T-helper 1 cell (primary cell): ENCODE results near the gene CBR4.
A peak's percentile ranks its signal among the peaks of the same experiment; 100 is the strongest.

Experiments used
- DNase-seq, 5 donors: peaks; one replicate each; pipeline ENCODE4 v3.0.0-alpha.2; 2012 to 2020

CBR4 gene

GRCh38 chr4:169032883-169033645 is 23.0 kb upstream of the CBR4 start:
- no peak for DNase-seq

GRCh38 chr4:169032194-169032593 is 22.1 kb upstream of the CBR4 start:
- no peak for DNase-seq

- DNase-seq: no peak
Measured at GRCh38 chr4:169031392-169031791, 21.3 kb upstream of the CBR4 start.

- no peak for DNase-seq
Measured at GRCh38 chr4:169030562-169030982, 20.5 kb upstream of the CBR4 start.

- DNase-seq: no peak
Measured at GRCh38 chr4:169029947-169030346, 19.9 kb upstream of the CBR4 start.

GRCh38 chr4:169027663-169028062 is 17.6 kb upstream of the CBR4 start:
- DNase-seq: no peak

GRCh38 chr4:169025184-169025583 is 15.1 kb upstream of the CBR4 start:
- no peak for DNase-seq

GRCh38 chr4:169024762-169025161 is 14.7 kb upstream of the CBR4 start:
- DNase-seq: no peak

- DNase-seq: no peak
Measured at GRCh38 chr4:169018406-169018805, 8.4 kb upstream of the CBR4 start.

GRCh38 chr4:169017971-169018370 is 7.9 kb upstream of the CBR4 start:
- DNase-seq: no peak

- no peak for DNase-seq
Measured at GRCh38 chr4:169015186-169015623, 5.2 kb upstream of the CBR4 start.

GRCh38 chr4:169014586-169014985 is 4.5 kb upstream of the CBR4 start:
- DNase-seq: no peak

- no peak for DNase-seq
Measured at GRCh38 chr4:169013396-169013795, 3.3 kb upstream of the CBR4 start.

- no peak for DNase-seq
Measured at GRCh38 chr4:169012049-169012448, 2.0 kb upstream of the CBR4 start.

- peak; percentile 15 to 68 (median 38) for DNase-seq
Measured at GRCh38 chr4:169009286-169010124, 550 bp downstream of the CBR4 start.

- DNase-seq: no peak
Measured at GRCh38 chr4:169005453-169006099, 4.5 kb downstream of the CBR4 start.

GRCh38 chr4:169000315-169000714 is 9.7 kb downstream of the CBR4 start:
- no peak for DNase-seq

- no peak for DNase-seq
Measured at GRCh38 chr4:168999809-169000208, 10.2 kb downstream of the CBR4 start.

- DNase-seq: no peak
Measured at GRCh38 chr4:168998596-168998995, 11.5 kb downstream of the CBR4 start.

- no peak for DNase-seq
Measured at GRCh38 chr4:168995537-168996295, 14.3 kb downstream of the CBR4 start.

GRCh38 chr4:168994958-168995357 is 15.1 kb downstream of the CBR4 start:
- no peak for DNase-seq

- no peak for DNase-seq
Measured at GRCh38 chr4:168993714-168994510, 16.1 kb downstream of the CBR4 start.
